DND-41 (cell line): ENCODE measurements around the gene GIGYF1.
"Not testable (repeated sequence)": the region's sequence is repeated elsewhere in the genome, so short reads cannot be mapped to it uniquely, and the experiment has no call there.

Experiments
- ATAC-seq: fragments of 200-7000 bp; cut with Tn5 transposase; 3 replicates; pipeline ENCODE4 v1.9.1; 2021; ENCODE audit warnings: low read depth; ENCODE audit not compliant: insufficient read depth
- DNase-seq: peaks from one replicate; pipeline ENCODE4 v3.0.0-alpha.2; 2020
- H2AFZ ChIP-seq: 2 replicates; pipeline ENCODE4 v1.6.0; 2012; ENCODE audit warnings: low read depth, low read length
- H3K27ac ChIP-seq: 2 replicates; pipeline ENCODE4 v1.5.1; 2012; ENCODE audit warnings: low read length, inconsistent platforms
- H3K27me3 ChIP-seq: fragments of 200-600 bp; sonication (generic); 2 replicates; pipeline ENCODE4 v1.6.0; 2012; ENCODE audit warnings: low read length, mild to moderate bottlenecking, inconsistent platforms; ENCODE audit not compliant: insufficient read depth, poor library complexity
- H3K36me3 ChIP-seq: 2 replicates; pipeline ENCODE4 v1.5.1; 2012; ENCODE audit warnings: low read length, inconsistent platforms; ENCODE audit not compliant: insufficient read depth
- H3K4me1 ChIP-seq: 2 replicates; pipeline ENCODE4 v1.5.1; 2012; ENCODE audit warnings: mild to moderate bottlenecking, low read length; ENCODE audit not compliant: insufficient read depth
- H3K4me2 ChIP-seq: 2 replicates; pipeline ENCODE4 v1.6.0; 2012; ENCODE audit warnings: mild to moderate bottlenecking, moderate library complexity, low read length, inconsistent platforms; ENCODE audit not compliant: insufficient read depth
- H3K4me3 ChIP-seq, 2 experiments: fragments of 200-600 bp in 1 of 2; shearing (Covaris generic) in 1 of 2; 2 replicates each; pipeline ENCODE4 v1.5.1; 2012 to 2016; ENCODE audit warnings: inconsistent platforms in 2 of 2, low read length in 2 of 2, mild to moderate bottlenecking in 2 of 2, low read depth in 1 of 2, moderate library complexity in 1 of 2
- H3K79me2 ChIP-seq: 2 replicates; pipeline ENCODE4 v1.6.0; 2012; ENCODE audit warnings: low read length, inconsistent platforms; ENCODE audit not compliant: insufficient read depth
- H3K9ac ChIP-seq: 2 replicates; pipeline ENCODE4 v1.6.0; 2012; ENCODE audit warnings: low read depth, mild to moderate bottlenecking, inconsistent platforms, low read length, moderate library complexity
- H3K9me3 ChIP-seq: 2 replicates; pipeline ENCODE4 v1.5.1; 2012; ENCODE audit warnings: low read length, moderate library complexity, mild to moderate bottlenecking, inconsistent platforms; ENCODE audit not compliant: insufficient read depth, severe bottlenecking
- H4K20me1 ChIP-seq: 2 replicates; pipeline ENCODE4 v1.6.0; 2012; ENCODE audit warnings: low read length; ENCODE audit not compliant: insufficient read depth
- EZH2 ChIP-seq: IDR thresholded peaks from 3 replicates; pipeline ENCODE4 v1.6.1; 2012; ENCODE audit warnings: borderline replicate concordance, low read depth, mild to moderate bottlenecking, moderate library complexity, low read length, inconsistent platforms; ENCODE audit not compliant: severe bottlenecking
- TF ChIP-seq, protein P1 (sequence below): IDR thresholded peaks from 2 replicates; pipeline ENCODE4 v1.5.1; 2012; ENCODE audit warnings: borderline replicate concordance, low read length, moderate library complexity, mild to moderate bottlenecking; ENCODE audit not compliant: poor library complexity, severe bottlenecking; ENCODE audit errors: extremely low read depth

The GIGYF1 gene

DNA sequence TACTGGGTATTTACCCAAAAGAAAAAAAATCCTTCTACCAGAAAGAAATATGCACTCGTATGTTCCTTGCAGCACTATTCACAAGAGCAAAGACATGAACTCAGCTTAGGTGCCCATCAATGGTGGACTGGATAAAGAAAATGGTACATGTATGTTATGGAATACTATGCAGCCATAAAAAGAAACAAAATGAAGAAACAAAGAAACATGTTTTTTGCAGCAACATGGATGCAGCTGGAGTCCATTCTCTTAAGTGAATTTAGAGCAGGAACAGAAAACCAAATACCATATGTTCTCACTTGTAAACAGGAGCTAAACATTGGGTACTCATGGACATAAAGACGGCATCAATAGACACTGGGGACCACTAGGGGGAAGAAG lies 26.0 kb downstream of the GIGYF1 start:
- Histone ChIP-seq H3K9ac (no peak overlapping the region), H2AFZ (no peak overlapping the region), H3K27me3 (no peaks in the 10 kb centered on the region), H3K4me2 (no peak overlapping the region), H3K4me1 (peaks cover 7% of the 10 kb centered on the region), H3K36me3 (no peaks in the 10 kb centered on the region), H3K79me2 (no peaks in the 10 kb centered on the region), H3K9me3 (no peaks in the 10 kb centered on the region), H3K27ac (no peak overlapping the region), H3K4me3 (no peak overlapping the region), H4K20me1 (no peaks in the 10 kb centered on the region)
- no peak for DNase-seq
- TF ChIP-seq EZH2 = no peak
- TF ChIP-seq, protein P1, sequence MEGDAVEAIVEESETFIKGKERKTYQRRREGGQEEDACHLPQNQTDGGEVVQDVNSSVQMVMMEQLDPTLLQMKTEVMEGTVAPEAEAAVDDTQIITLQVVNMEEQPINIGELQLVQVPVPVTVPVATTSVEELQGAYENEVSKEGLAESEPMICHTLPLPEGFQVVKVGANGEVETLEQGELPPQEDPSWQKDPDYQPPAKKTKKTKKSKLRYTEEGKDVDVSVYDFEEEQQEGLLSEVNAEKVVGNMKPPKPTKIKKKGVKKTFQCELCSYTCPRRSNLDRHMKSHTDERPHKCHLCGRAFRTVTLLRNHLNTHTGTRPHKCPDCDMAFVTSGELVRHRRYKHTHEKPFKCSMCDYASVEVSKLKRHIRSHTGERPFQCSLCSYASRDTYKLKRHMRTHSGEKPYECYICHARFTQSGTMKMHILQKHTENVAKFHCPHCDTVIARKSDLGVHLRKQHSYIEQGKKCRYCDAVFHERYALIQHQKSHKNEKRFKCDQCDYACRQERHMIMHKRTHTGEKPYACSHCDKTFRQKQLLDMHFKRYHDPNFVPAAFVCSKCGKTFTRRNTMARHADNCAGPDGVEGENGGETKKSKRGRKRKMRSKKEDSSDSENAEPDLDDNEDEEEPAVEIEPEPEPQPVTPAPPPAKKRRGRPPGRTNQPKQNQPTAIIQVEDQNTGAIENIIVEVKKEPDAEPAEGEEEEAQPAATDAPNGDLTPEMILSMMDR = no peak
- ATAC-seq = no peak

DNA sequence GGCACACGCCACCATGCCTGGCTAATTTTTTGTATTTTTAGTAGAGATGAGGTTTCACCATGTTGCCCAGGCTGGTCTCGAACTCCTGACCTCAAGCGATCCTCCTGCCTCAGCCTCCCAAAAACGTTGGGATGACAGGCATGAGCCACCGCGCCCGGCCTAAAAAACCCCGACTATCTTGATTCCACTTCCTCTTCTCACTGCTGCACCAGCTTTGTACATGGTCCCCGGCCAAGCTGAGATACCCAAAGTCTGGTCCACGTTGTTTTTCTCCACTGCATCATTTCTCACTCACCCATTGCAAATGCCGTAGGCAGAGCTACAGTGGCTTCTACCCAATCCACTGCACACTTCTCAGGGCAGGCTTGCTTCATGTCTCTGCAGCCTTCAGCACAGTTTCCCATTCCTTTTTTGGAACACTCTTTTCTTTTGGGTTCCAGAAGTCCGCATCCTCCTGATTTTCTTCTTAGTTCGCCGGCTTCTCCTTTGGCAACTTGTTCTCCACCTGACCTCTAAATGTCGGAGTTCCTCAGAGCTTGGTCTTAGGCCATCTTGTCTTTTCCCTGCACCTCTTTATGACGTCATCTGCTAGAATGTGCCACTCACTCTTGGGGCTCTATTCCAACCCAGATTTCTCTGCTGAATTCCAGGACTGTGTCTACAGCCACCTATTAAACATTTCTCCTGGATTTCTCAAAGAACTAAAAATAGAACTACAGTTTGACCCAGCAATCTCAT lies 26.6 kb downstream of the GIGYF1 start:
- H3K4me1 ChIP-seq = peaks cover under 1% of the 10 kb centered on the region
- H3K27ac ChIP-seq = no peak overlapping the region
- TF ChIP-seq EZH2 = no peak
- TF ChIP-seq, protein P1 = no peak
- H3K4me3 ChIP-seq = no peak overlapping the region
- H4K20me1 ChIP-seq = no peaks in the 10 kb centered on the region
- H3K36me3 ChIP-seq = no peaks in the 10 kb centered on the region
- DNase-seq (no peak), ATAC-seq (no peak)
- H2AFZ ChIP-seq = no peak overlapping the region
- H3K27me3 ChIP-seq = no peaks in the 10 kb centered on the region
- H3K9me3 ChIP-seq = no peaks in the 10 kb centered on the region
- no peaks in the 10 kb centered on the region for H3K79me2 ChIP-seq
- H3K4me2 ChIP-seq = no peak overlapping the region
- no peak overlapping the region for H3K9ac ChIP-seq

DNA sequence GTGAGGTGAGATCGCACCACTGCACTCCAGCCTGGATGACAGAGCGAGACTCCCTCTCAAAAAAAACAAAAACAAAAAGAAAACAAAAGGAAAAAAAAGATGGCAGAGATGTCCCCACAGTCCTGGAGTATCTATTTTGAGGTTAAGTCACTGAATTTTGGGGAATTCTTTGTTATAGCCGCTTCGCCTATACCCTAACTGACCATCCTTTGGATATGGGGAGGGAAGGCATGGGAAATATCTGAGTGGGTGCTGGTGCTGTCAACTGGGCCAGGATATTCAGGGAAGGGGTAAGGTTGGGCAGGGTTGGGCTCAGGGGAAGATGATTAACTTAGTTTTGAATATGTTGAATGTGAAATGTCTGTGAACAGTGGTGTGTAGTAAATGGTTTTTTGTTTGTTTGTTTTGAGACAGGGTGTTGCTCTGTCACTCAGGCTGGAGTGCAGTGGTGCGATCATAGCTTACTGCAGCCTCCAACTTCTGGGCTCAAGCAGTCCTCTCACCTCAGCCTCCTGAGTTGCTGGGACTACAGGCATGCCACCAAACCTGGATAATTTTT lies 28.8 kb downstream of the GIGYF1 start:
- Histone ChIP-seq H4K20me1 (no peaks in the 10 kb centered on the region), H3K9me3 (no peaks in the 10 kb centered on the region), H3K27me3 (no peaks in the 10 kb centered on the region), H3K4me3 (no peak overlapping the region), H3K27ac (no peak overlapping the region), H3K4me1 (no peaks in the 10 kb centered on the region), H3K9ac (no peak overlapping the region), H2AFZ (no peak overlapping the region), H3K79me2 (no peaks in the 10 kb centered on the region), H3K4me2 (no peak overlapping the region), H3K36me3 (no peaks in the 10 kb centered on the region)
- DNase-seq = no peak
- TF ChIP-seq, protein P1 = no peak
- TF ChIP-seq EZH2 = no peak
- ATAC-seq = no peak

DNA sequence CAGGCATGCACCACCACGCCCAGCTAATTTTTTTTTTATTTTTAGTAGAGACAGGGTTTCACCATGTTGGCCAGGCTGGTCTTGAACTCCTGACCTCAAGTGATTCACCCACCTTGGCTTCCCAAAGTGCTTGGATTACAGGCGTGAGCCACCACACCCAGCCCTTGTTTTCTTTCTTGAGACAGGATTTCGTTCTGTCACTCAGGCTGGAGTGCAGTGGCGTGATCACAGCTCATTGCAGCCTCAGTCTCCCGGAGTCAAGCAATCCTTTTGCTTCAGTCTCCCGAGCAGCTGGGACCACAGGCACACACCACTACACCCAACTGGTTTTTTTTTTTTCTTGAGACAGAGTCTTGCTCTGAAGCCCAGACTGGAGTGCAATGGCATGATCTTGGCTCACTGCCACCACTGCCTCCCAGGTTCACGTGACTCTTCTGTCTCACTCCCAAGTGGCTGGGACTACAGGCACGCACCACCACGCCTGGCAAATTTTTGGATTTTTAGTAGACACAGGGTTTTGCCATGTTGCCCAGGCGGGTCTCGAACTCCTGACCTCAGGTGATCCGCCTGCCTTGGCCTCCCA lies 31.8 kb downstream of the GIGYF1 start:
- not testable (repeated sequence) for H3K4me2 ChIP-seq

More for the DNA sequence above, 31.8 kb downstream of the GIGYF1 start:
- H3K79me2 ChIP-seq, H3K27ac ChIP-seq, H3K27me3 ChIP-seq, H4K20me1 ChIP-seq, DNase-seq, H2AFZ ChIP-seq, ATAC-seq, H3K36me3 ChIP-seq, H3K4me3 ChIP-seq, H3K4me1 ChIP-seq, H3K9ac ChIP-seq, H3K9me3 ChIP-seq: not testable (repeated sequence)
